ENCODE results near the gene TUBG2.

TUBG2 gene

DNA sequence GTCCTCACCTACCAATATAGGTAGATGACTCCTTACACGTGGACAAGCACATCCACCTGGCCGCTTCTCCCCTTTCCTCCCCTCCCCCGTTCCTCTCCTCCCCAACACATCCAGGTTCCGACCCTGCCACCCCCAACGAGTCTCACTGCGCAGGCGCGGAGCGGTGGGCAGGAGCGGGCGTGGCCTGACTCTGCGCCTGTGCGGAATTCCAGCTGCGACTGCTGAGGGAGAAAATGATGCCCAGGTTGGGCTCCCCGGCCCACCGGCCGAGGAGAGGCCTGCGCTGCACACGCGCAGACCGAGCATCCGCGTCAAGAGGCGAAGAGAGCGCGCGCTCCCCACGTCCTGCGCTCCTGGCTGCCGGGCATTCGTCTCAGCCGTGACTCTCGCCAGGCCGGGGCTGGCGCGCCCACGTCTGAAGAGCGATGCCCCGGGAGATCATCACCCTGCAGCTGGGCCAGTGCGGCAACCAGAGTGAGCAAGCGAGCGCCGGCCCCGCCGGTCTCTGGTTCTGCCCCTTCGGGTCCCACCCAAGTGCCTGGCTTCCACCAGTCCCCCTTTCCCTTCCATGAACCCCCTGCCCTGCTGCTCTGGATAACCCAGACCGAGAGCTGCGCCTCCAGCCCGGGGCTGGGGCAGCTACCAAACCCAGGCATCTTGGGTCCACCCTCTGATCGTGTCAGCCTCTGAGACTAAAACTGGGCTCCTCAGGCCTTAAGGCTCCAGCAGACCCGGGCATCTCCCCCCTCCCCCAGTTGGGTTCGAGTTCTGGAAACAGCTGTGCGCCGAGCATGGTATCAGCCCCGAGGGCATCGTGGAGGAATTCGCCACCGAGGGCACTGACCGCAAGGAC lies at the start of gene TUBG2:
TUBG2 (plus strand) TSS at position 206 of the 853 bp plus-strand sequence; CDS start at position 426, 220 bp downstream.
- DNase-seq (ENCODE audit: low read depth), result peak; percentile 83
- TF ChIP-seq, protein P1, sequence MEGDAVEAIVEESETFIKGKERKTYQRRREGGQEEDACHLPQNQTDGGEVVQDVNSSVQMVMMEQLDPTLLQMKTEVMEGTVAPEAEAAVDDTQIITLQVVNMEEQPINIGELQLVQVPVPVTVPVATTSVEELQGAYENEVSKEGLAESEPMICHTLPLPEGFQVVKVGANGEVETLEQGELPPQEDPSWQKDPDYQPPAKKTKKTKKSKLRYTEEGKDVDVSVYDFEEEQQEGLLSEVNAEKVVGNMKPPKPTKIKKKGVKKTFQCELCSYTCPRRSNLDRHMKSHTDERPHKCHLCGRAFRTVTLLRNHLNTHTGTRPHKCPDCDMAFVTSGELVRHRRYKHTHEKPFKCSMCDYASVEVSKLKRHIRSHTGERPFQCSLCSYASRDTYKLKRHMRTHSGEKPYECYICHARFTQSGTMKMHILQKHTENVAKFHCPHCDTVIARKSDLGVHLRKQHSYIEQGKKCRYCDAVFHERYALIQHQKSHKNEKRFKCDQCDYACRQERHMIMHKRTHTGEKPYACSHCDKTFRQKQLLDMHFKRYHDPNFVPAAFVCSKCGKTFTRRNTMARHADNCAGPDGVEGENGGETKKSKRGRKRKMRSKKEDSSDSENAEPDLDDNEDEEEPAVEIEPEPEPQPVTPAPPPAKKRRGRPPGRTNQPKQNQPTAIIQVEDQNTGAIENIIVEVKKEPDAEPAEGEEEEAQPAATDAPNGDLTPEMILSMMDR (IDR thresholded peaks at IDR 0.05; ENCODE audit: low read depth, low read length), result no peak
- TF ChIP-seq, protein P2, sequence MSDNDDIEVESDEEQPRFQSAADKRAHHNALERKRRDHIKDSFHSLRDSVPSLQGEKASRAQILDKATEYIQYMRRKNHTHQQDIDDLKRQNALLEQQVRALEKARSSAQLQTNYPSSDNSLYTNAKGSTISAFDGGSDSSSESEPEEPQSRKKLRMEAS (IDR thresholded peaks at IDR 0.05; ENCODE audit: low read depth, low read length), result no peak
- TF ChIP-seq MYC (IDR thresholded peaks at IDR 0.05; ENCODE audit: low read depth, low read length) (no peak), POLR2A (IDR thresholded peaks at IDR 0.05; ENCODE audit: extremely low read depth, insufficient read length) (peak; percentile 12)

GRCh38 chr17:42609814-42610801 lies 49.0 kb upstream of the TUBG2 start:
- peak; percentile 57 for DNase-seq (ENCODE audit: low read depth)
- peak overlapping the region; percentile 87 for H3K4me3 ChIP-seq (ENCODE audit: low read depth, low read length)

More for the DNA sequence above, at the start of gene TUBG2:
- H3K4me3 ChIP-seq (ENCODE audit: low read depth, low read length), result peak within 1 kb of the TSS; percentile 69

- H3K4me3 ChIP-seq (ENCODE audit: low read depth, low read length), result no peak overlapping the region
- TF ChIP-seq, protein P1 (IDR thresholded peaks at IDR 0.05; ENCODE audit: low read depth, low read length), result no peak
- TF ChIP-seq POLR2A (IDR thresholded peaks at IDR 0.05; ENCODE audit: extremely low read depth, insufficient read length) (no peak), MYC (IDR thresholded peaks at IDR 0.05; ENCODE audit: low read depth, low read length) (no peak)
- TF ChIP-seq, protein P2 (IDR thresholded peaks at IDR 0.05; ENCODE audit: low read depth, low read length), result no peak
- DNase-seq (ENCODE audit: low read depth), result no peak
Observed at GRCh38 chr17:42612013-42612412, 47.1 kb upstream of the TUBG2 start.

DNA sequence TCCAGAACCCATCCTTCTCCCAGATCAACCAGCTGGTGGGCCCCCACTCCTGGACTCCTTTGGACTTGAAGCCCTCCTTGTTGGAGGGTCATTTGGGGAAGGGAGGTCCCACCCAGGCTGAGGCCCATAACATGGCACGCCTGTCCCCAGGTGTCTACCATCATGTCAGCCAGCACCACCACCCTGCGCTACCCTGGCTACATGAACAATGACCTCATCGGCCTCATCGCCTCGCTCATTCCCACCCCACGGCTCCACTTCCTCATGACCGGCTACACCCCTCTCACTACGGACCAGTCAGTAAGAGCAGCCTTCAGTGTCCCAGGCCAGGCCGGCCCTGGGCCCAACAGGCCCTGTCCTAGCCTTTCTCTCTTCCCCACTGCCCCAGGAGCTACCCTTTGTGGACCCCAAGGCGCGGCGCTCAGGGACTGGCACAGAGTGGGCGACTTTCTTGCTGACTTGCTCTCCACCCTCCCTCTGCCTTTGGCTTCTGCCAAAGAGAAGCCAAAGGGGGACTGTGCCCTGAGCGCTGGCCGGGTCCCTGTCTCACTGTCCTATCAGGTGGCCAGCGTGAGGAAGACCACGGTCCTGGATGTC lies 45.3 kb upstream of the TUBG2 start:
- no peak for DNase-seq (ENCODE audit: low read depth)
- TF ChIP-seq MYC (IDR thresholded peaks at IDR 0.05; ENCODE audit: low read depth, low read length), result no peak
- no peak for TF ChIP-seq POLR2A (IDR thresholded peaks at IDR 0.05; ENCODE audit: extremely low read depth, insufficient read length)
- TF ChIP-seq, protein P2 (IDR thresholded peaks at IDR 0.05; ENCODE audit: low read depth, low read length), result no peak
- TF ChIP-seq, protein P1 (IDR thresholded peaks at IDR 0.05; ENCODE audit: low read depth, low read length), result no peak
- no peak overlapping the region for H3K4me3 ChIP-seq (ENCODE audit: low read depth, low read length)

GRCh38 chr17:42617956-42618431 lies 41.1 kb upstream of the TUBG2 start:
- DNase-seq (ENCODE audit: low read depth), result no peak
- H3K4me3 ChIP-seq (ENCODE audit: low read depth, low read length), result no peak overlapping the region
- TF ChIP-seq, protein P1 (IDR thresholded peaks at IDR 0.05; ENCODE audit: low read depth, low read length), result no peak
- TF ChIP-seq, protein P2 (IDR thresholded peaks at IDR 0.05; ENCODE audit: low read depth, low read length), result no peak
- TF ChIP-seq POLR2A (IDR thresholded peaks at IDR 0.05; ENCODE audit: extremely low read depth, insufficient read length) (no peak), MYC (IDR thresholded peaks at IDR 0.05; ENCODE audit: low read depth, low read length) (no peak)
